GM19455 (cell line): Measurements from ENCODE around the gene IGSF11.
"Not testable (repeated sequence)": the region's sequence is repeated elsewhere in the genome, so short reads cannot be mapped to it uniquely, and the experiment has no call there.

Experiments
- ATAC-seq: cut with Tn5 transposase; IDR thresholded peaks from one replicate; pipeline ENCODE4 v1.9.1; 2021; ENCODE audit not compliant: unreplicated experiment

Gene IGSF11

GRCh38 chr3:118990823-118991560 is 43.7 kb downstream of the IGSF11 start:
- no peak for ATAC-seq

- ATAC-seq = no peak
These were observed 46.2 kb downstream of the IGSF11 start for GRCh38 chr3:118988198-118989130.

DNA sequence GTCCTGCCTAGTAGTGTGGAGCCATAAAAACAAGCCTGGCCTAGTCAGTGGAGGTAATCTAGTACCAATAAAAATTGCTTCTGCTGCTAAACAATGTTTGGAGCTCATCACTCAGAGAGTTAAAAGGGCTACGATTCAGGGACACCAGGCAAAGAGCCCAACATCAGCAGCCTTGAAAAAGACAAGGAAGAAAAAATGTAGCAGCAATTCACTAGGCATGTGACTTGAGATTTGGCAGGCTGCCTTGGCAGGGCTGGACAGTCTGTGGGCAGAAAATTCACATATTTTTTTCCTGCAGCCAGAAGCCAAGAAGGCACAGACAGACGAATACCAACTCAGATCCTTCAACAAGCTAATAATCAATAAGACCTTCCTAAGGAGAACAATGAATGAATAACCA is 47.2 kb downstream of the IGSF11 start:
- ATAC-seq = no peak

DNA sequence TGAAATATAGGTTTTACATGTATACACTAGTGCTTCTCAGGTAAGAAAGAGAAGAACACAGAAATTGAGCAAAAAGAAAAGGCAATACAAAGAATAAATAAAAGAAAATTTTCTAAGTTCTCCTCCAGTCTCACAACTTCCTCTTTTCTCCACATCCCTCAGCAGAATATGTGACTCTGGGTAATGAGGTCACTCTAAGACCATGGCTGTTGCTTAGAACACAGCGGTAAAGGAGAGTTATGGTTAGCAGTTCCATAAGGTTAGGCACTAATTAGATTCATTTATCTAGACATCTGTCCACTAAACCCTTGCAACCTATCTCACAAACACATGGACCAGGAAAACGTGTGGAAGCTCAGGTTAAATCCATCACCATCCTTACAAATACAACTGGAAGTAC is 47.9 kb downstream of the IGSF11 start:
- ATAC-seq = no peak

DNA sequence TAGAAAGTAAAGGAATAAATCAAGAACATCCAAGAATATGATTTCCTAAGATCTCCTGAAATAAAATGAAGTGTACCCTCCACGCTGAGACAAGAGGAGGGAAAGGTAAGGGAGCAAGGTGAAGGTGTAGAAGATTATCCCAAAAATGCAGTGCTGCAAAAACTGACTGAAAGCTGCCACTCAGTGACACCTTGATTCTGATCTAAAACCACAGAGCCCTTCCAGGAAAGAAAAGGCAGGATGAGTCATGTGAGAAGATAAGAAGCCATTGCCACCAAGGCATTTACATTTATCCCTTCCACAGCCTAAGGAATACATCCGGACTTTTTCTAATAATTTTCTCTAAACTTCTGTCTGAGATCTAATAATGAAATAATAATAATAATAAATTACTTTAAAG is 49.9 kb downstream of the IGSF11 start:
- no peak for ATAC-seq

DNA sequence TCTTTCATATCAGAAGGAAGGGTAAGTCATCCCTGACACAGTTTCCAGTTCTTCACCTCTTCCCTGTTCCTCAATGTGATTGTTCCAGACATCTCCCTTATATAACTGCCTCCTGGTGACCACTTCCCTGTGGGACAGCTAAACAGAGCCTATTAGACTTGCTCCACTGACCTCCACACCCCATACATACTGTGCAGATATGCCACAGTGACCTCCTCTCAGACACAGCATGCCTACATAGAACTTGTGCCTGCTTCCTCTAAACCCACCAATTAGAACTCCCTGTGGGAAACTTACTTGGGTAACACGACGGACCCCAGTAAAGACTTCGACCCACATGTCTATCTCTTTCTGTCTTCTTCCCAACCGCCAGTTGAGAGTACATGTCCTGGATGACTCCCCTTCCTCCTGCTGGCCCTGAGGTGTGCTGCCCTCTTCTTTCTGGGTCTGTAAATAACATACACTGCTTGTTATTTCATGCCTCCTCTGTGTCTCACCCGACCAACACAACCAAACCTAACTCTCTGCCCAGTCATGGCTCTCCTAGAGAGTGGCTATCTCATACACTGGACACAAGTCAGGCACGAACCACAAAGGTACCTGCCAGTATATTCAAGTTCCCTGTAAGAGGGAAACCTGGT is 53.0 kb downstream of the IGSF11 start:
- no peak for ATAC-seq

DNA sequence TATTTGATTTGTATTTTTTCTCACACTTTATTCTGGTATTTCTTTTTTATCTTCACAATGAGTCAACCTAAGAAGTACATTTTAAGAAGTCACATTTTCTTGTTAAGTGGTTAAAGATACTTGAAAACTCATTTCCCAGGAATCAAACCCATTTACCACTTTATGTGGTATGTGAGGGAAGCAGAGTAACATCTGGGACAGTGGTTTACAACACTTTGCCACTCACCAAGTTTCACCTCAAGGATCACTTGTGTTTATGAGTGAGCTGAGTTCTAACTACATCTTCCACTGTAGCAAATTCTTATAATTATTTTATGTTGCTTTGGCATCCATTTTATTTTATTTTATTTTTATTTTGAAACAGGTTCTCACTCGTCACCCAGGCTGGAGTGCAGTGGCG is 53.8 kb downstream of the IGSF11 start:
- no peak for ATAC-seq

DNA sequence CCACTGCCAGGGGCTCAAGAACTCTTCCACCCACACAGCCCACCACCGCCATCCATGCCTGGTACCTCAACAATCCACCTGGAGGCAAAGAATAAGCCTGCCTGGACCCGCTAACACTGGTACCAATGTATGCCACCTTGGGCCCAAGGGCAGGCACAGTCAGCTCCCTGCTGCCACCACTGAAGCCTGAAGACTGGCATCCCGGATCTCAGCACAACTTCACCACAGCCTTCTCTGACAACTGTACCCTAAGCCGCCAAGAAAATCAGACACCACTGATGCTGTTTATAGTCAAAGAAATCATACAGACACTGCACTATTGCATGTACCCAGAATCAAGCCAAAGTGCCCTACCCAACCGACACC is 56.3 kb downstream of the IGSF11 start:
- no peak for ATAC-seq

DNA sequence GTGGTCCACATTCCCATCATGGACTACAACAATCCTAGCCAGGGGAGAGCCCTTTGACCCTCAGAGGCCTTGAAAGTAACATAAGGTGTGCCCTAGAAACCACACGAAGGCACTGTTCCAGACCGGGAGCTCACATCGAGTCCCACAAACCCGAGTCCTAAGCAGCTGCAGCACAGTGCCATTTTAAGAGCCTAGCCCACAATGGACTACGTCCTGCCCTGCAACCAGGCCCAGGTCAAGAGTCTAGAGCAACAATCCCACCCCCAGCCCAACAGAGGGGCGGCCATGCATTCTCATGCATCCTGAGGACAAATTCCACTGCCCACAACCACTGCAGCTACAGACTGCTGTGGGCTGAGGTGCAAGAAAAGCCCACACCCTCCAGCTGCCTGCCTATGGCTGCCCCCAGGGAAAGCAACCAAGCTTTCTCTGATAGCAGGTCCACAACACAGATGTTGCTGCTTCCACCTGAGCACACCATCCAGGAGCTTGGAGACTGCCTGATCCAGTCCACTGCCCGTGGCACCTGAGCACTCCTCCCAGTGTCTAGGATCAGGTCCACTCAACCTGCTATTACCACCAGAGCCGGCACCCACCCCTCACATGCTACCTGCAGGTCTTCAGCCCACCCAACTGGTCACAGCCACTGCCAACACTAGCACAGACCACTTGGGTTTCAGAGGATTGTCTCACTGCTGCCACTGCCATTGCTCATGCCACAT is 56.8 kb downstream of the IGSF11 start:
- no peak for ATAC-seq

DNA sequence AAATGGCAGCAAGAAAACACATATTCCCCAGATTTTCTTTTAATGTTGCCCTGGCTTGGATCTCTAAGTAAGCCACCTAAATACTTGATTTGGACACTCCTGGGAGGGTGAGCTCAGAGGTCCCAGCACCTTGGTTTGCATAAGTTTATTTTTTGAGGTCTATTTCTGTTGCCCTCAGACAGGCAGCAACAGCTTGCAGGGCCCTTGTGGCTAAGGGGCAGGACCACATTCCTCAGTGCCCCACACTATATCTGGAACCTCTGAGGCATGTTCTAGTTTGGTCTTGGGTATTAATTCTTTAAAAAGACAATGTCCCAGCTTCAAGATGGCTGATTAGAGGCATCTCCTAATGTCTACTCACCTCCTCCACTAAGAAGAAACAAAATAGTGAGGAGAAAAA is 57.5 kb downstream of the IGSF11 start:
- ATAC-seq = no peak

DNA sequence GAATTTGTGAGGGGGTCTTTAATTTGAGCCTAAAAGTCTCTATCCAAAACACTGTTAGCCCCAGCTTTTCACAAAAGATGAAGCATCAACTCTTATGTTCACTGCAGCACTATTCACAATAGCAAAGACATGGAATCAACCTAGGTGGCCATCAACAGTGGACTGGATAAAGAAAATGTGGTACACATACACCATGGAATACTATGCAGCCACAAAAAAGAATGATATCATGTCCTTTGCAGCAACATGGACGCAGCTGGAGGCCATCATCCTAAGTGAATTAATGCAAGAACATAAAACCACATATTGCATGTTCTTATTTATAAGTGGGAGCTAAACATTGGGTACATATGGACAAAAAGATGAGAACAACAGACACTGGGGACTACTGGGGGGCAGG is 59.2 kb downstream of the IGSF11 start:
- ATAC-seq = not testable (repeated sequence)

DNA sequence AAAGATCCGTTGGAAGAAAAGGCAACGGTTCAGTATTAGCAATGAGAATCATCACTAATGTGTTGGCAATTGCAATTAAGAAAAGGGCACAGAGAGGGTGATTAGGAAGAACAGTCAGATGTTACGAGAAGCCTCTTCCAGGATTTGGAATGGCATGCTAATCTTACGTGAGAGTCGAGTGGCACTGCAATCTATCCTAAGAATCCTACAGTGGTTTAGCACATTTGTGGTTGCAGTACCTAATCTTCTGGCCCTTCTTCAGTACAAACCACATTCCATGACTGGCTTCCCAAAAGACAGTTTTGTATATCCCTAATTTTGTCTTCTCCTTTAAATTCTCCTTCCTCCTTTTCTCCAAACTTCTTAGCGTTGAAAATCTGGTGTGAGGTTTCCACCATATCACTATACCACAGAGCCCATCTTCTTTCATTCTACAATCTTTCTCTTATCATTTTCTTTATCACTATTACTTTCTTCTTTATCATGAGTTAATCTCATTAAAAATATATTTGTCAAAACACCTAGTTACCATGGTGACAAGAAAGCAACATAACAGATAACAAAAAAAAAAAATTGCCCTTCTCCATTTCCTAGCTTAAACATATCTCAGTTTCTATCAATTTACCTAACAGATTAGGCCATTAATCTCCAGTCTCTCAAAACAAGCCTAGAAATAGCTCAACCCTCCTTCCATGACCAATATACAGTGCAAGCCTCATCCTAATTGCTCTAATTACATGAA is 60.1 kb downstream of the IGSF11 start:
- no peak for ATAC-seq

DNA sequence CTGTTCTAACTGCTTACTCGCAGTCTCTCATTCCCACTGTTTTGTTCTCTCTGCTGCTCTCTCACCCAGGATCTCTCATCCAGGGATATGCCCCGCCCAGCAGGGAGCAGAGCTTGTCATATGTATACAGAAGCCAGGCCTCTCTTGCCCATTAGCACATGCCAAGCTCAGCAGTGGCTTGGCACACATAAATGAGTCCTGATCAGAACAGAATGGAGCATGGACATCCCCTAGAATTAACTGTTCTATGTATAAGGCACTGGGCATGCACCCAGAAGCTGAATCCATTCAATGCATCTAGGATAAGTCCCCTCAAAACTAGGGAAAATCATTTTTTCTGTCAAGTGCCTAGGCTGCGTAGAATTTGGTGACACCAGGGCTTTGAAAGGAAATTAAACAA is 61.6 kb downstream of the IGSF11 start:
- ATAC-seq = no peak

GRCh38 chr3:118970819-118971218 is 63.8 kb downstream of the IGSF11 start:
- ATAC-seq = no peak

- no peak for ATAC-seq
These were observed 66.0 kb downstream of the IGSF11 start for GRCh38 chr3:118968640-118969039.

DNA sequence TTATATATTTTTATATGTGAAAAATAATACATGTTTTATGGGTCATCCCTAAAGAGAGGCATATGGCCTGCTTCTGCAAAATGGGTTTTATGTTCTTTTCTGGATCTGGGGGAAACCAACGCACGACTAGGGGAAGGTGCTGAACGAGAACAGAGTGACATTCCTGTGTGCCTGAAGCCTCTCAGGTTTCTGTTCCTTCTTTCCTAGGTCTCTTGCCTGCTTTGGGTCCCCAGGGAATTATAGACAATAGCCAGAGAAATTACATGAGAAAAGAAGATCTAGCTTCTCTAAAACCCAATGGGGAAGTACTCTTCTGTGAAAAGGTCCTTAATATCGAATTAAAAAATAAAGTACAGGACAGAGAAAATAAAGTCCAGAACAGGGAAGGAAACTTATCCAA is 66.5 kb downstream of the IGSF11 start:
- ATAC-seq = no peak

DNA sequence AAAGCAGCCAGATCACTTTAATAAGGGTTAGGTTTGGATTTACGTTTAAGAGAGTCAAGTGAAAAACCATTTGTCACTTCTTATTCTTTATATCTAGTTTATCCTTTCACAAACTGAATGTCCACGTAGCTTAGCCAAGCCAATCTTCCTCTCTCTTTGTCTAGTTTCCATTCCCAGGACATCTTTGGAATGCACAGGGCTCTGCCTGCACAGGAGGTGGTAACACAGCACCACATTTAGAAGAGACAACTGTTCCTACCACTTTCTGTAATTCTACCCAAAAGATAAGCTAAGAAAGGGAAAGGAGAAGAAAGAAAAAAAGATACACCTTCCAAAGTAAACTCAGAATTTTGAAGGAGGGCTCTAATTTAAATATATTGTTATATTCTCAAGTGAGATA is 67.9 kb downstream of the IGSF11 start:
- ATAC-seq = no peak

DNA sequence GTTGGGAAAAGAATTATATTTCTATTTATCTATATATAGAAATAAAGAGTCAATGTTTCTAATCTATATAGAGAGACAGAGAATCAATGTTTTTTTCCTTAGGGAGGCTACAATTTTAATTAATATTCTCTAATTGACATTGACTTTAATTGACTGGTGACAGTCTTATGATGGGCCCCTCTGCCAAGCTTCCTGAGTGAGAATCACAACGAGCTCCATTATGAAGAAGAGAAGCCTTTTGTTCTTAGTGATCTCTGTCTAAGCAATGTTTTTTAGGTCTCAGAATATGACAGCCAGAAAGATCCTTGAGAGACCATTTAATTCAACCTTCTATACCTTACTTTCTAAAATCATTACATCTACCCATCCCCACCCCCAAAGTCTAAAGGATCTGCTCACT is 70.9 kb downstream of the IGSF11 start:
- ATAC-seq = no peak

- ATAC-seq = no peak
These were observed 73.7 kb downstream of the IGSF11 start for GRCh38 chr3:118960876-118961450.

- ATAC-seq = no peak
These were observed 78.6 kb downstream of the IGSF11 start for GRCh38 chr3:118955914-118956556.
